ENCODE measurements around the gene KRTAP9-1.

Gene KRTAP9-1

GRCh38 chr17:41178341-41178740 is 11.3 kb upstream of the KRTAP9-1 start:
- H2AFZ ChIP-seq (ENCODE audit: low read depth) = no peak overlapping the region
- H3K79me2 ChIP-seq (ENCODE audit: insufficient read depth, low read depth) = no peaks in the 10 kb centered on the region
- H3K4me1 ChIP-seq (ENCODE audit: low read depth, poor library complexity, severe bottlenecking) = peaks cover 10% of the 10 kb centered on the region
- no peak overlapping the region for H3K4me2 ChIP-seq
- no peak overlapping the region for H3K9ac ChIP-seq
- H3K27ac ChIP-seq = no peak overlapping the region
- no peaks in the 10 kb centered on the region for H4K20me1 ChIP-seq (ENCODE audit: insufficient read depth)
- TF ChIP-seq CTCF (conservative IDR thresholded peaks at IDR 0.05; ENCODE audit: low read depth, low read length) = no peak
- H3K36me3 ChIP-seq (ENCODE audit: insufficient read depth) = no peaks in the 10 kb centered on the region
- H3K27me3 ChIP-seq (ENCODE audit: insufficient read depth, low read depth) = no peaks in the 10 kb centered on the region
- no peak overlapping the region for H3K4me3 ChIP-seq (IDR thresholded peaks at IDR 0.05; ENCODE audit: insufficient read depth, low read depth, low read length)

GRCh38 chr17:41178843-41179616 is 10.7 kb upstream of the KRTAP9-1 start:
- H2AFZ ChIP-seq (ENCODE audit: low read depth) = no peak overlapping the region
- H3K4me2 ChIP-seq = no peak overlapping the region
- peaks cover 10% of the 10 kb centered on the region for H3K4me1 ChIP-seq (ENCODE audit: low read depth, poor library complexity, severe bottlenecking)
- no peaks in the 10 kb centered on the region for H3K79me2 ChIP-seq (ENCODE audit: insufficient read depth, low read depth)
- no peaks in the 10 kb centered on the region for H3K27me3 ChIP-seq (ENCODE audit: insufficient read depth, low read depth)
- no peaks in the 10 kb centered on the region for H4K20me1 ChIP-seq (ENCODE audit: insufficient read depth)
- no peak overlapping the region for H3K9ac ChIP-seq
- H3K4me3 ChIP-seq (IDR thresholded peaks at IDR 0.05; ENCODE audit: insufficient read depth, low read depth, low read length) = no peak overlapping the region
- H3K27ac ChIP-seq = no peak overlapping the region
- TF ChIP-seq CTCF (conservative IDR thresholded peaks at IDR 0.05; ENCODE audit: low read depth, low read length) = no peak
- no peaks in the 10 kb centered on the region for H3K36me3 ChIP-seq (ENCODE audit: insufficient read depth)

DNA sequence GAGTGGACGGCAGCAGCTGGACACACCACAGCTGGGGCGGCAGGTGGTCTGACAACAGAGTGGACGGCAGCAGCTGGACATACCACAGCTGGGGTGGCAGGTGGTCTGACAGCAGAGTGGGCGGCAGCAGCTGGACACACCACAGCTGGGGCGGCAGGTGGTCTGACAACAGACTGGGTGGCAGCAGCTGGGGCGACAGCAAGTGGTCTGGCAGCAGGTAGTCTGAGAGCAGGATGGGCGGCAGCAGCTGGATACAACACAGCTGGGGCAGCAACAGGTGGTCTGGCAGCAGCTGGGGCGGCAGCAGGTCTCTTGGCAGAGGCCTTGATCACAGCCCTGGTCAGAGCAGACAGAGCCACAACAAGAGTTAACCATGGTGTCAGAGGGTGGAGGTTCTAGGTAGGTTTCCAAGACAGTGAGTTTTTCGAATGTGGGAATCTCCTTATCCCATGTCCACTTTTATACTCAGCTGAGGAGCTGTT is 5.2 kb upstream of the KRTAP9-1 start, which contains the start of gene KRTAP4-1:
TSS of gene KRTAP4-1 (minus strand) at position 432 of the 482 bp plus-strand sequence. CDS start at position 375, 57 bp downstream.
- Histone ChIP-seq H2AFZ (ENCODE audit: low read depth) (no peak within 1 kb of the TSS), H3K27ac (no peak within 1 kb of the TSS), H4K20me1 (ENCODE audit: insufficient read depth) (no peaks in the 10 kb centered on the region), H3K4me3 (IDR thresholded peaks at IDR 0.05; ENCODE audit: insufficient read depth, low read depth, low read length) (no peak within 1 kb of the TSS), H3K79me2 (ENCODE audit: insufficient read depth, low read depth) (no peaks in the 10 kb centered on the region), H3K9ac (no peak within 1 kb of the TSS), H3K36me3 (ENCODE audit: insufficient read depth) (no peaks in the 10 kb centered on the region), H3K4me2 (no peak within 1 kb of the TSS), H3K27me3 (ENCODE audit: insufficient read depth, low read depth) (no peaks in the 10 kb centered on the region), H3K4me1 (ENCODE audit: low read depth, poor library complexity, severe bottlenecking) (no peaks in the 10 kb centered on the region)
- TF ChIP-seq CTCF (conservative IDR thresholded peaks at IDR 0.05; ENCODE audit: low read depth, low read length) = no peak

DNA sequence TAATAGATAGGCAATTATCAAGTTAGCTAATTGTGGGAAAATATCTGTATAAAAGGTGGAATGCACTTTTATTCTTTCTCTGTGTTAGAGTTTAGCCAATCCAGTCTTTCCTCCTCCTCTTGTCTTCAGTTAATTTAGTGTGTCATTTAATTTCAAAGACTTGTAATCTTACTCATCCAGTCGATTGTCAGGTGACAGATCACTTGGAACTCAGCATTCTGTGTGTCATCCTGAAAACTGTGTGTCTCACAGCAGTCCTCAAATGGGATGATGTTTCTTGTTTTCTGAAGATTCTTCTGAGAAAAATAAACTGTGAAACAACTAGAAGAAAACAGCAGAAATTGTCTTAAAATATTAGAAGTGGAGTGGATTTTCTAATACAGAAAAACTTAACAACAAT is 4.7 kb upstream of the KRTAP9-1 start:
- TF ChIP-seq CTCF (conservative IDR thresholded peaks at IDR 0.05; ENCODE audit: low read depth, low read length) = no peak
- no peak overlapping the region for H3K4me2 ChIP-seq
- no peaks in the 10 kb centered on the region for H3K36me3 ChIP-seq (ENCODE audit: insufficient read depth)
- H3K4me1 ChIP-seq (ENCODE audit: low read depth, poor library complexity, severe bottlenecking) = no peaks in the 10 kb centered on the region
- no peak overlapping the region for H3K9ac ChIP-seq
- H4K20me1 ChIP-seq (ENCODE audit: insufficient read depth) = no peaks in the 10 kb centered on the region
- no peaks in the 10 kb centered on the region for H3K27me3 ChIP-seq (ENCODE audit: insufficient read depth, low read depth)
- H3K79me2 ChIP-seq (ENCODE audit: insufficient read depth, low read depth) = no peaks in the 10 kb centered on the region
- no peak overlapping the region for H3K4me3 ChIP-seq (IDR thresholded peaks at IDR 0.05; ENCODE audit: insufficient read depth, low read depth, low read length)
- no peak overlapping the region for H3K27ac ChIP-seq
- no peak overlapping the region for H2AFZ ChIP-seq (ENCODE audit: low read depth)

Data from KMS-11 (cell line).